HepG2 (cell line): Measurements from ENCODE around the gene CRAMP1. TPM values are rescaled to one million over a fixed set of nuclear protein-coding genes. Genes with fewer than 3 reads are reported as not detected.
A peak's percentile ranks its signal among the peaks of the same experiment; 100 is the strongest.

ENCODE experiments used
- DNMT1 ChIP-seq: sonication (generic); formaldehyde crosslinking; IDR thresholded peaks from 2 replicates; pipeline ENCODE4 v1.5.1; 2020; ENCODE audit warnings: mild to moderate bottlenecking, missing genetic modification reagents
- MAFG ChIP-seq: sonication (generic); formaldehyde crosslinking; IDR thresholded peaks from 2 replicates; pipeline ENCODE4 v1.5.1; 2020; ENCODE audit warnings: mild to moderate bottlenecking, missing genetic modification reagents
- MZF1 ChIP-seq: sonication (generic); formaldehyde crosslinking; IDR thresholded peaks from 2 replicates; pipeline ENCODE4 v1.8.1; 2023; ENCODE audit warnings: mild to moderate bottlenecking, missing genetic modification reagents, borderline replicate concordance
- PHF5A ChIP-seq: IDR thresholded peaks from one replicate; pipeline ENCODE4 v1.6.1; 2018; ENCODE audit warnings: low read depth, missing genetic modification reagents; ENCODE audit not compliant: unreplicated experiment
- POLR2G ChIP-seq: fragments of 200-400 bp; formaldehyde crosslinking; IDR thresholded peaks from 2 replicates; pipeline ENCODE4 v1.6.1; 2018; ENCODE audit warnings: mild to moderate bottlenecking, low read depth, low read length, moderate library complexity
- SAFB2 ChIP-seq: sonication (generic); formaldehyde crosslinking; IDR thresholded peaks from 2 replicates; pipeline ENCODE4 v1.5.1; 2020; ENCODE audit warnings: missing genetic modification reagents, low read depth, mild to moderate bottlenecking, borderline replicate concordance
- SYNCRIP ChIP-seq: fragments of 200-400 bp; formaldehyde crosslinking; IDR thresholded peaks from 2 replicates; pipeline ENCODE4 v1.6.1; 2018; ENCODE audit warnings: mild to moderate bottlenecking, low read depth, low read length; ENCODE audit not compliant: insufficient read depth
- ZBTB40 ChIP-seq, 2 experiments: fragments of 450-650 bp in 1 of 2; sonication (generic) in 1 of 2; formaldehyde crosslinking in 1 of 2; IDR thresholded peaks; 2 replicates each; pipeline versions ENCODE4 v1.6.1 to v1.8.0; 2016 to 2022; ENCODE audit warnings: antibody characterized with exemption in 1 of 2, mild to moderate bottlenecking in 1 of 2, missing genetic modification reagents in 1 of 2
- ZSCAN12 ChIP-seq: sonication (generic); formaldehyde crosslinking; IDR thresholded peaks from 2 replicates; pipeline ENCODE4 v1.9.0; 2021; ENCODE audit warnings: mild to moderate bottlenecking, missing genetic modification reagents
- polyA plus RNA-seq, 8 experiments: library from polyadenylated mRNA; depleted of rRNA in 3 of 8; stranded (reverse) in 7 of 8; unstranded in 1 of 8; fragments of >200 nt; fragmentation: Illumina TruSeq in 4 of 8; extraction: Trizol in 4 of 8; gene quantifications; 2 replicates each; pipeline versions ENCODE4 v1.2.1 to v1.2.3, GENCODE V29; 2011 to 2016; ENCODE audit warnings: low read depth in 4 of 8, missing spikeins in 1 of 8, mixed read lengths in 1 of 8; ENCODE audit not compliant: insufficient read depth in 1 of 8
- total RNA-seq, 5 experiments: library from RNA; depleted of rRNA; stranded (reverse); fragments of >200 nt; fragmentation: Illumina TruSeq; extraction: Trizol; gene quantifications; 2 replicates each; pipeline ENCODE4 v1.2.3, GENCODE V29; 2016; ENCODE audit warnings: low read depth in 1 of 5
- TF ChIP-seq, protein P1 (sequence below), 2 experiments: sonication (generic) in 1 of 2; formaldehyde crosslinking in 1 of 2; IDR thresholded peaks; 2 replicates each; pipeline versions ENCODE4 v1.4.0 to v1.6.1; 2018 to 2020; ENCODE audit warnings: missing genetic modification reagents in 2 of 2, borderline replicate concordance in 1 of 2, low read depth in 1 of 2, mild to moderate bottlenecking in 1 of 2, missing biosample characterization in 1 of 2
- TF ChIP-seq, protein P2 (sequence below): sonication (generic); formaldehyde crosslinking; IDR thresholded peaks from 2 replicates; pipeline ENCODE4; 2020; ENCODE audit warnings: missing genetic modification reagents, mild to moderate bottlenecking, borderline replicate concordance

CRAMP1 gene
- total and polyA plus RNA-seq, 2 of the 13 experiments (the other 11 are each of a cell fraction or from before 2014, with no cell fraction given), result 6.8 to 9.7 TPM

DNA sequence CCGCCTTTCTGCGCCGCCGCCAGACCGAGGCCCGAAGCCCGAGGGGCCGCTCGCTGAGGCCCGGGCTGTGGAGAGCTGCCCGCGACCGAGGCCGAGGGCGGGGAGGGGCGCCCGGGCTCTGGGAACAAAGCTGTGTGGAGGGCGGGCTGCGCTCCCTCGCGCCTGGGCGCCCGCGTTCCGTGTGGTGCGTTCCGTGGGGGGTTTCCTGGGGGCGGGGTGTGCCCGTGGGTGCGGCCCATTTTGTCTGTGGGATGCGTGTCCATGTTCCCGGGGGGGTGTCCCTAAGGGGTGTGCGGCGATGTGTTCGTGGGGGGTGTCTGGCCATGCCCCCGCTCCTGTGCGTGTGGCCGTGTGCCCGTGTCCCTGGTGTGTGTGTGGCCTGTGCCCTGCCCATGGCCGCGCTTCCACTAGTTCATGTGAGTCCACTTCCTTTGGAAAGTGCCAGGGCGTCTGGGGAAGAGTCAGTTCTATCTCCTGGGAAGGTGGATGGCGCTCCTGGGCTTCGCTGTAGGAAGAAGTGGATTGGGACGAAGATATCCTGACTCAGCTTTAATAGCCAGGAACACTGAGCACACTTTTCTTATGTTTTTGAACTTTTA, 66.4 kb downstream of the CRAMP1 start (continued):
- no peak for TF ChIP-seq ZBTB40 (IDR thresholded peaks at IDR 0.05)
- TF ChIP-seq ZBTB40 (CRISPR knock-in tag; IDR thresholded peaks at IDR 0.05), result no peak; the same call in none of the 2 replicates
- no peak for TF ChIP-seq ZSCAN12
- no peak for TF ChIP-seq SYNCRIP
- TF ChIP-seq MZF1 (CRISPR knock-in tag), result no peak
- TF ChIP-seq SAFB2, result peak; percentile 69; the same call in 1 of the 2 replicates
- TF ChIP-seq, protein P1, sequence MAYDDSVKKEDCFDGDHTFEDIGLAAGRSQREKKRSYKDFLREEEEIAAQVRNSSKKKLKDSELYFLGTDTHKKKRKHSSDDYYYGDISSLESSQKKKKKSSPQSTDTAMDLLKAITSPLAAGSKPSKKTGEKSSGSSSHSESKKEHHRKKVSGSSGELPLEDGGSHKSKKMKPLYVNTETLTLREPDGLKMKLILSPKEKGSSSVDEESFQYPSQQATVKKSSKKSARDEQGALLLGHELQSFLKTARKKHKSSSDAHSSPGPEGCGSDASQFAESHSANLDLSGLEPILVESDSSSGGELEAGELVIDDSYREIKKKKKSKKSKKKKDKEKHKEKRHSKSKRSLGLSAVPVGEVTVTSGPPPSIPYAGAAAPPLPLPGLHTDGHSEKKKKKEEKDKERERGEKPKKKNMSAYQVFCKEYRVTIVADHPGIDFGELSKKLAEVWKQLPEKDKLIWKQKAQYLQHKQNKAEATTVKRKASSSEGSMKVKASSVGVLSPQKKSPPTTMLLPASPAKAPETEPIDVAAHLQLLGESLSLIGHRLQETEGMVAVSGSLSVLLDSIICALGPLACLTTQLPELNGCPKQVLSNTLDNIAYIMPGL (CRISPR knock-in tag; IDR thresholded peaks at IDR 0.05; ENCODE audit: borderline replicate concordance in 1 of 2, low read depth in 1 of 2), result peak in 1 of 2 experiments; percentile 72; a peak in 2 of 4 replicates
- TF ChIP-seq DNMT1 (CRISPR knock-in tag), result 0 out of 2 replicates have a peak, but pooled peaks have one; percentile 61
- TF ChIP-seq MAFG, result peak; percentile 70; the same call in 1 of the 2 replicates
- TF ChIP-seq, protein P2, sequence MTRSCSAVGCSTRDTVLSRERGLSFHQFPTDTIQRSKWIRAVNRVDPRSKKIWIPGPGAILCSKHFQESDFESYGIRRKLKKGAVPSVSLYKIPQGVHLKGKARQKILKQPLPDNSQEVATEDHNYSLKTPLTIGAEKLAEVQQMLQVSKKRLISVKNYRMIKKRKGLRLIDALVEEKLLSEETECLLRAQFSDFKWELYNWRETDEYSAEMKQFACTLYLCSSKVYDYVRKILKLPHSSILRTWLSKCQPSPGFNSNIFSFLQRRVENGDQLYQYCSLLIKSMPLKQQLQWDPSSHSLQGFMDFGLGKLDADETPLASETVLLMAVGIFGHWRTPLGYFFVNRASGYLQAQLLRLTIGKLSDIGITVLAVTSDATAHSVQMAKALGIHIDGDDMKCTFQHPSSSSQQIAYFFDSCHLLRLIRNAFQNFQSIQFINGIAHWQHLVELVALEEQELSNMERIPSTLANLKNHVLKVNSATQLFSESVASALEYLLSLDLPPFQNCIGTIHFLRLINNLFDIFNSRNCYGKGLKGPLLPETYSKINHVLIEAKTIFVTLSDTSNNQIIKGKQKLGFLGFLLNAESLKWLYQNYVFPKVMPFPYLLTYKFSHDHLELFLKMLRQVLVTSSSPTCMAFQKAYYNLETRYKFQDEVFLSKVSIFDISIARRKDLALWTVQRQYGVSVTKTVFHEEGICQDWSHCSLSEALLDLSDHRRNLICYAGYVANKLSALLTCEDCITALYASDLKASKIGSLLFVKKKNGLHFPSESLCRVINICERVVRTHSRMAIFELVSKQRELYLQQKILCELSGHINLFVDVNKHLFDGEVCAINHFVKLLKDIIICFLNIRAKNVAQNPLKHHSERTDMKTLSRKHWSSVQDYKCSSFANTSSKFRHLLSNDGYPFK (CRISPR knock-in tag), result no peak
- no peak; the same call in 1 of the 2 replicates for TF ChIP-seq POLR2G
- TF ChIP-seq PHF5A (CRISPR knock-in tag), result no peak
